ENCODE data around the gene ACVR1B.

ACVR1B gene

GRCh38 chr12:51941011-51941581 is 10.4 kb upstream of the ACVR1B start:
- TF ChIP-seq CTCF (conservative IDR thresholded peaks at IDR 0.05): no peak
- H3K27ac ChIP-seq: no peak overlapping the region

GRCh38 chr12:51941604-51942003 is 9.9 kb upstream of the ACVR1B start:
- no peak for TF ChIP-seq CTCF (conservative IDR thresholded peaks at IDR 0.05)
- H3K27ac ChIP-seq: no peak overlapping the region

- H3K27ac ChIP-seq: no peak overlapping the region
- no peak for TF ChIP-seq CTCF (conservative IDR thresholded peaks at IDR 0.05)
Observed at GRCh38 chr12:51942056-51942455, 9.4 kb upstream of the ACVR1B start.

GRCh38 chr12:51942501-51943000 is 8.9 kb upstream of the ACVR1B start:
- no peak overlapping the region for H3K27ac ChIP-seq
- TF ChIP-seq CTCF (conservative IDR thresholded peaks at IDR 0.05): no peak

- no peak overlapping the region for H3K27ac ChIP-seq
- TF ChIP-seq CTCF (conservative IDR thresholded peaks at IDR 0.05): no peak
Observed at GRCh38 chr12:51943346-51943745, 8.2 kb upstream of the ACVR1B start.

- TF ChIP-seq CTCF (conservative IDR thresholded peaks at IDR 0.05): no peak
- H3K27ac ChIP-seq: no peak overlapping the region
Observed at GRCh38 chr12:51944608-51945233, 6.8 kb upstream of the ACVR1B start.

GRCh38 chr12:51947246-51947996 is 4.1 kb upstream of the ACVR1B start:
- H3K27ac ChIP-seq: no peak overlapping the region
- no peak for TF ChIP-seq CTCF (conservative IDR thresholded peaks at IDR 0.05)
